KOPT-K1 (cell line): Measurements from ENCODE around the gene SULT4A1.

Experiments
- H3K27ac ChIP-seq: fragments of 200-600 bp; sonication (generic); 2 replicates; pipeline ENCODE4 v1.5.1; 2016; ENCODE audit warnings: antibody characterized with exemption, mild to moderate bottlenecking, low read depth, low read length; ENCODE audit not compliant: poor library complexity, severe bottlenecking
- H3K36me3 ChIP-seq: fragments of 200-600 bp; sonication (generic); 2 replicates; pipeline ENCODE4 v1.5.1; 2017; ENCODE audit warnings: antibody characterized with exemption, mild to moderate bottlenecking, low read length, moderate library complexity; ENCODE audit not compliant: insufficient read depth
- H3K9me3 ChIP-seq: fragments of 200-600 bp; sonication (generic); 2 replicates; pipeline ENCODE4 v1.5.1; 2017; ENCODE audit warnings: antibody characterized with exemption, low read length, mild to moderate bottlenecking; ENCODE audit not compliant: insufficient read depth, poor library complexity, severe bottlenecking

Gene SULT4A1

DNA sequence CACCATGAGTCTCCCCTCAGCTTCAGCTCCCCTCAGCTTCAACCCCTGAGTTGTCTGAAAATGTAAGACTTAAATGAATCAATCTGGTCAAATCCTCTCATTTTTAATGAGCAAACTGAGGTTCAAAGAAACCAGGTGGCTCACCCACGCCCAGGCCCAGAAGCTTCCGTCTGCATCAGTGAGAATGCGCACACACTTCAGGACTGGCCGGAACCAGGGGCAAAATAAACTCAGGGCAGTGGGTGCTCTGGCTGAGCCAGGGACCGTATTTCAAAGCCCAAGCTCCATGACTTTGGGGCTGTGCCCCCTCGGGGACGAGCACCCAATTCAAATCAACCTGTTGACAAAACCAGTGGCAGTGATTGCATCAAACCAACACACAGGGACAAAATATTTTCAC is 3.1 kb downstream of the SULT4A1 start:
- H3K27ac ChIP-seq, result no peak overlapping the region
- peaks cover 10% of the 10 kb centered on the region for H3K9me3 ChIP-seq
- H3K36me3 ChIP-seq, result no peaks in the 10 kb centered on the region

DNA sequence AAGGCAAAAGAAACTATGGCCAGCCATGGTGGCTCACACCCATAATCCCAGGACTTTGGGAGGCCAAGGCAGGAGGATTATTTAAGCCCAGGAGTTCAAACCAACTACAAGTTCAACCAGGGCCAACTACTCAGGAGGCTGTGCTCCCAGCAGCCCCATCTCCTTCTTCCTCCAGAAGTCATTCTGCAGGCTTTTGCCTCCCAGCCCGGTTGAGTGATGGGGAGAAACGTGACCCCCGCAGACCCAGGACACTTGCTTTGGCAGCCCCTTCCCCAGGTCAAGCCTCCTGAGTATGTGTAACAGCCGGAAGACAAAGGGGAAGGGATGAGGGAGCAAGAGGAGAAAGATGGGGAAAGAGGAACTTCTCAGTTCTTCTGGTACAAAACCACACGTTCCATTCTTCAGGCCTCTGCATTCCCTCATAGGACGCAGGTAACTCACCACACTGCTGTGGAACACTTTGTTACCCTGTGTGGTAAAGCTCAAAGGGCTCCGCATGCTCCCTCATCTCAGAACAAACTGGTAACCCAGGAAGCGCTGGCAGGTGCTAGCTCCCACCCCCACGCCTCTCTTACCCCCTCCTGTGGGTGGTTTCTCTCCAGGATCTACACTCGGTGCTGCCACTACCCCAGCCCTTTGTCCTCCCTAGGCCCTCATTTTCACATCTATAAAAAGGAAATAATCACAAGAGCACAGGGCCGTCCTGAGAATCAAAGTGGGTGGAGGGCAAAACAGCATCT is 4.0 kb downstream of the SULT4A1 start:
- H3K9me3 ChIP-seq, result peaks cover 10% of the 10 kb centered on the region
- H3K36me3 ChIP-seq, result no peaks in the 10 kb centered on the region
- no peak overlapping the region for H3K27ac ChIP-seq

DNA sequence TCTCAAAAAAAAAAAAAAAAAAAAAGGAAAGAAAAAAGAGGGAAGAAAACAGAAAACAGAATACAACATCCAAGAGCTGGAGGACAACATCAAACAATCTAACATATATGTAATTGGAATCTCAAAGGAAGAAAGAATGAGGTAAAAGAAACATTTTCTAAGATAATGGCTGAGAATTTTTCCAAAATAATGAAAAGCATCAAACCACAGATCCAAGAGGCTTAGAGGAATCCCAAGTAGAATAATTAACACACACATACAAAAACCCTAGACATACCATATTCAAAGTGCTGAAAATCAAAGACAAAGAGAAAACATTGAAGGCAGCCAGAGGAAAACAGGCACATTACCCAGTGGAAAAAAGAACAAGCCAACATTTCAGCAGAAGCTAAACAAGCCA is 4.9 kb downstream of the SULT4A1 start:
- H3K9me3 ChIP-seq, result peaks cover 10% of the 10 kb centered on the region
- H3K36me3 ChIP-seq, result no peaks in the 10 kb centered on the region
- H3K27ac ChIP-seq, result no peak overlapping the region

DNA sequence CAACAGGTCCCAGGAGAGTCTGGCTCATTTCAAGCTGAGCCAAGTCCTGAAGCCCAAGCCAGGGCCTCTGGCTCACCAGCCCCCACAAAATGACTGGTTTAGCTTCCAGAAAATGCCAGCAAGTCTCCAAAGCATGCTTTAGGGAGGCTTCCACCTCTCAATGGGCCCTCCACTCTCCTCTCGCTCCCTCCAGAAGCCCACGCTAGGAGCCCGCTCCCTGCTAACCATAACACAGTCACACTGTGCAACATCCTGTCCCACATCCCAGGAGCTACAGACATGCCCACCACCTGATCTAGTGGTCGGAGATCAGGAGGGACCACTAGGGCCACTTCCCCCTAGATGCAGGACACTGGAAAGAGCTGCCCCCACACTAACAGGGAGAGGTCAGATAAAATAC is 6.9 kb downstream of the SULT4A1 start:
- Histone ChIP-seq H3K36me3 (no peaks in the 10 kb centered on the region), H3K9me3 (peaks cover 10% of the 10 kb centered on the region), H3K27ac (no peak overlapping the region)

DNA sequence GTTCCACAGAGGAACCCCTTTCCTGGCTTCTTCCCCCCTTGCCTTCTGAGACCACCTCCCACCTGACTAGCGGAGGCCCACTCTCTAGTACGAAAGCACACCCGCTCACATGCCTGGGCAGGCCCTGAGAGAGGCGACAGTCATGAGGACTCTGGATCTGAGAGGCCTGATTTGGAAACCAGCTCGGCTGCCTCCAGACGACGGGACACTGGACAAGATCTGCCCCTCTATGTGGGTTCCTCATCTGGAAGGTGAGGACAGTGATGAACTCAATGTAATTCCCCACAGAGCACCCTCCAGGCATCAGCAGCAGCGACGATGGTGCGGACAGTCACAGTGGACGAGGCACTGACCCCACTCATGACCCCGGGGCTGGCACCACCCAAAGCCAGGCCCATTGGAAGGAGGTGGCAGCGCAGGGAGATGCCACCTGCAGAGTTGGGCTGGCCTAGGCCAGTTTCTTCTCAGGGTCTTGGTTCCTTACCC is 7.5 kb downstream of the SULT4A1 start:
- no peak overlapping the region for H3K27ac ChIP-seq
- no peaks in the 10 kb centered on the region for H3K36me3 ChIP-seq
- peaks cover 10% of the 10 kb centered on the region for H3K9me3 ChIP-seq

DNA sequence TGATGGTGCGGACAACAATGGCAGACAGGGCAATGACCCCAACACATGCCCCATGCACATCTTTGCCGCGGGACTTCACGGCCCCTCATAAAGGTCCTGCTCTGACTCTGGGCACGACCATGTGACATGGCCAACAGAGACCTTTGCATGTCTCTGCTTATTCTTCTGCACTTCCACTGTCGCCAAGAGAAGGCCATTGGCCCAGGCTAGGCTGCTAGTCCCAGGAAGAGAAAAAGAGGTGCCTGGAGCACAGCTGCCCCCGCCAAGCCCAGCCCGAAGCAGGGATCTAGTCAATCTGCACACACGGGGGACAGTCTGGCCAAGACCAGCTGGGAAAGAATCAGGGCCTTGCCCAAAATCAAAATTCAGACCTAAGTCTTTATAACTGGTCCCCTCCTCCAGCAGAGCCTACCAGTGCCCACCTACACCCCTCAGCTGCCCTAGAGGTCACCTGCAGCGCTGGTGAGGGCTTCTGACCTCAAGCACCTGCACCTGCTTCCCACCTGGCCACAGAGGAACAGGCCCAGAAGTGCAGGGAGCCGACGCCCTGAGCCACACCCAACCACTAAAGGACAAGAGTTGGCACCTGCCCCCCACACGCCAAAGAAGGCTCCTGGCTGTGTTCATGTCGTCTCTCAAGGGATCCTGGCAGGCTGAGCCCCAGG is 8.1 kb downstream of the SULT4A1 start:
- H3K9me3 ChIP-seq, result peaks cover 10% of the 10 kb centered on the region

DNA sequence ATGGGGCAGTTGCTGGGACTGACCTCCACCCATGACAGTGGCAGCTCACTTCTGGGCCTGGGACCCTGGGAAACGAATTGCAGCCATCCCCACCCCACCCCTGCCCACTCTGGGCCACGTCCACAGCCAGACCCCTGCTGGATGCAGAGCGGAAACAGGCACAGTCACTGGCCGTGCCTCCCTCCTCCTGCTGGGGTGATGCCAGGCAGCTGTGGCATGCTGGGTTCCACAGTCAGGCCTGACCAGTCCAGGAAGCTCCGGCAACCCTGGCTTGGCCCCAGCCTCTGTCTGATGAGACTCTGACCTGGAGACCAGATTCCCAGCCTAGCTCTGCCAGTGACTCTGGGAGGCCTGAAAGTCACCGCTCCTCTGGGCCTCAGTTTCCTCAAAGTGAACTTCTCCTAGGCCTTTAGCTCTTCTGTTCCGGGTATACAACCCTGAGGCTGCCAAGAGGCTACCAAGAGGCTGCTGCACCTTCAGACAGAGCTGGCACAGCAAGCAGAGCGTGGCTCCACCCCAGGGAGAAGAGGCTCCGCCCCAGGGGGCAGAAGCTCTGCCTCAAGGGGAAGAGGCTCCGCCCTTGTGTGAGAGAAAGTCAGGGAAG is 8.9 kb downstream of the SULT4A1 start:
- Histone ChIP-seq H3K36me3 (no peaks in the 10 kb centered on the region), H3K27ac (no peak overlapping the region), H3K9me3 (peaks cover 10% of the 10 kb centered on the region)

More for the DNA sequence above, 8.1 kb downstream of the SULT4A1 start:
- H3K27ac ChIP-seq, result no peak overlapping the region
- no peaks in the 10 kb centered on the region for H3K36me3 ChIP-seq

DNA sequence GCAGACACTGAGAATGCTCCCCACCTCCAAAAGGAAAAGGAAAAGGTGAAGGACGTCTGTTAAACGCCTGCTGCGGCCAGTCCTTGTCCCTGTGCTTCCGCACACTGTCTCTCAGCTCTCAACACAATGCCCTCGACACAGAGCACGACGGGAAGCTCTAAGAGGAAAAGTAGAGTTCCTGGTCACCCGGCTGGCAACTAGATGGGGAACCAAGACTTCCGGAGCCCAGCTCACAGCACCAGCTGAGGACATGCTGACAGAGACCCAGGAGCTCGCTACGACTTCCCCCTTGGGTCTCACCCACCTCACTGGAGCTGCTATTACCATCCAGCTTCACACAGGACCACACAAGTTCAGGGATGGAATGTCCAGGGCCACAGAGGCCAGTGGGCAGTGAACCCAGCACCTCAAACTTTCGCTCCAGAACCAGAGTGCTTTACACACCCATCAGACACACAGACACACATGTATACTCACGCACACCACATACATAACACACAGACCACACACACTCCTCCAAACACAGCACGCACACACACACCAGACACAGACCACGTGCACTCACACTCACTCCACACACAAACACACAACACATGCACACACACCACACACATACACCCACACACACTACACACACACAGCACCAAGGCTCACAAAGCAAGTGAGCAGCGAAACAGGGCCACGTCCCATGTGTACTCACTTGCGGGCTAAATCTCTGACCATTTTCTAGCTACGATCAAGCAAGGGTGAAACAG is 9.6 kb downstream of the SULT4A1 start:
- peaks cover 10% of the 10 kb centered on the region for H3K9me3 ChIP-seq
- no peak overlapping the region for H3K27ac ChIP-seq
- H3K36me3 ChIP-seq, result no peaks in the 10 kb centered on the region

DNA sequence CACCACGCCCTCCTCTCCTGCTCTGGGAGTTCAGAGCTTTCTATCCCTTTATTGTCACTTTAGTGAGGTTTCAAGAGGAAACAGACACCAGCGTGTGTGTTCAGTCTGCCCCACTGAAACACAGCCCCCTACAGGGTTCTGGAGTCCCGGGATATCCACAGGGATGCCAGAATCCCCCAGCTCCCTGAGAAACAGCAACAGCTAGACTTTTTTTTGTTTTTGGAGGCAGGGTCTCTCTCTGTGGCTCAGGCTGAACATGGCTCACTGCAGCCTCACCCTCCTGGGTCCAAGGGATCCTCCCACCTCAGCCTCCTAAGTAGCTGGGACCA is 10.4 kb downstream of the SULT4A1 start:
- H3K36me3 ChIP-seq, result no peaks in the 10 kb centered on the region
- peaks cover 7% of the 10 kb centered on the region for H3K9me3 ChIP-seq
- no peak overlapping the region for H3K27ac ChIP-seq

DNA sequence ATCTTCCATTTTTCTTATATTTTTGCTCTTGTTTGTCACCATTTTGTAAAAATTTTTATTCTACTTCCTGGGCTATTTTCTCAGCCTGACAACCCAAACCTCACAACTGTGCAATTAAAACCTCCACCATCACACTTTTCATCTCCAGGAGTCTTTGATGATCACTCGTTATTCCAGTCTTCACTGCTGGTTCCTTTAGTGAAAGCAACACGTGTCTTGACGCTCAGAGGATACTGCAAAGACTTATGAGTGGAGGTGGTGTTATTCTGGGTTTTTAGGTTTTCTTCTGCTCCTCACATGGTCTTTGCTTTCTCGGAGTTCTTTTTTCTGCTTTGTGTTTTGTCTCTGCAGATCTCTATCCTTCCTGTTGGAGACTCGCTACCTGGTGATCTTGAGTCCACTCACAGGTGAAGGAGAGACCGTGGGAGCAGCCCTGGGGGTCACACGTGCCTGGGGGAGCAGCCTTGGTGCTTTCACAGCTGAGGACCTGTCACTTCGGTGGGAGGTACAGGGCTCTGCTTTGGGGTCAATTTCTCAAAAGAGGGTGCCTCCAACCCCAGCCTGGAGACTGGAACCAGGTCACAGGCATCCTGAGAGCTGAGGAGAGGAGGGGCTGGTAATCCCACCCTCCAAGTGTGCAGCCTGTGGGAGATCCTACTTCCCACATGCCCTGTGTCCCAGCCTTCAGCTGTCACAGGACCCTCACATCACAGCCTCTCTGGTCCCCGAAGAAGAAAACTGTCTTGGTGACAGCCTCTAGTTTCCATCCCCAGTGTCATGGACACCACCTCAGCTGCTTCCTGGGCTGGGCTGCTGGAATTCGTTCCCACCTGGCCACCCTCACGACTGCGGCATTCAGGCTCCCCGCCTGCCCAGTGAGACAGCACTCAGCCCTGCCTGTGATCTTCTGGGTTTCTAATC is 11.0 kb downstream of the SULT4A1 start:
- Histone ChIP-seq H3K36me3 (no peaks in the 10 kb centered on the region), H3K27ac (no peak overlapping the region), H3K9me3 (peaks cover under 1% of the 10 kb centered on the region)

DNA sequence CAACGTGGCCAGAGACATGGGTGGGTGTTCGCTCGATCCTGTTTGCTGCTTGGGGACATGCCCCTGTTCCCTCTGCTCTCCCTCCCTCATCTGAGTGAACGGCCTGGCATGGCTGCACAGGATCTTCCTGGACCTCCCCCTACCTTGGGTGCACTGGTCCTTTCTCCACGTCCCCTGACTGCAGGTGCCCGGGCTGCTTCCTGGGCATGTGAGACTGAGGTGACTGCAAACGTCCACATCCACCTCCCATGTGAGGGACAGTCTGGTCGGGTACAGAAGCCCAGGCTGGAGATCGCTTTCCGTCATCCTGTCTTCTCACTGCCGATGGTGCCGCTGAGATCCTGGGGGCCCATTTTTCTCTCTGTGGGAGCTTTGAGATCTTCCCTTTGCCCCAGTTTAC is 11.8 kb downstream of the SULT4A1 start:
- H3K36me3 ChIP-seq, result no peaks in the 10 kb centered on the region
- H3K27ac ChIP-seq, result no peak overlapping the region
- no peaks in the 10 kb centered on the region for H3K9me3 ChIP-seq

DNA sequence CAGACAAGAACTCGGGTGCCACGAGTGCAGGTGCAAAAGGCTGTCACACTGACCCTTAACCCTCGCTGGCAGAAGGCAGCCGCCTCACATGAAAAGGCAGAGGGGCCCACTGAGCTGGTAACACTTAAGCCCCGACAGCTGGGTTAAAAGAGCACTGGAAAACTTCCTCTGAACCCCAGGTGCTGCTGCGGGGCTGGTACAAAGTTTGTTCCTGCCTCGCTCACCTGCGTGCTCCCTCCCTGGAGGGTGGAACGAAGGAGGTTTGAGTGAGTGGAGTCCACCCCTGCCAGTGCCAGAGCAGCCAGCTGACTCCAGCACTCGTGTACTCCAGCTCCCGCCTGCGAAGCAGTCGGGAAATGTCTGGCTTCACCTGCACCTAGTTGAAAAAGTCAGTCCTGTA is 12.6 kb downstream of the SULT4A1 start:
- Histone ChIP-seq H3K9me3 (no peaks in the 10 kb centered on the region), H3K36me3 (no peaks in the 10 kb centered on the region)

DNA sequence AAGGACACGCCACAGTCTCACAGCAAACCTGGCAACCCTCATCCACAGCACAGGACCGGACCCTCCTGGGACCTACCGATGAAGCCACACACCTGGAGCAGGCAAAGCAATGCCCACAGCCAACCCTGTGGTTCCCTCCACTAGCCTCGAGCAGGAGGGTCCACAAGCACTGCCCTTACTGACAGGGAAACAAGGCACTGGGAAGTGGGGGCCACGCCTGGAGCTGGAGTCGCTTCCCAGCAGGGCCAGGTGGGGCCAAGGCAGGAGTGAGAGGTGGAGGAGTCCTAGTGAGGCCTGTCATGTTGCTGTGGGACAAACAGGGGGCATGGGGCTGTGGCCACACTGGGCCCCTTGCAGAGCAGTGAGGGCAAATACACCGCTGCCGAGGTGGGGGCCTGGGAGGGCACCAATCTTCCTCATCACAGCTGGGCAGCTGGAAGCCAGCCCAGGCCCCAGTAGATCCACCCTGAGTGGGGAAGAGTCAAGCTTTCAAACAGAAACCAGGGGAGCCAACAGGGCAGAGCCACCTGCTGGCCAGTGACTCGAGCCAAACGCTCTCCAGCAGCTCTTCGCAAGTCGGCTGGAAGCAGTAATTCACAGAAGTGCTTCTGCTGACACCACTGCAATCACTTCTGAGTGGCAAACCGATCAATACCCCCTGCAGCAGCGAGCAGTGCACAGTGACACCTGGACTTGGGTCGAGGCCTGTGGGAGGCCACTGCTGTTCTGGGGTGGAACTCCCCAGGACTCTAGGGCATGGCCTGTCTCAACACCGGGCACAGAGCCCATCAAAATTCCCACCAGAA is 13.7 kb downstream of the SULT4A1 start:
- Histone ChIP-seq H3K27ac (no peak overlapping the region), H3K9me3 (no peaks in the 10 kb centered on the region), H3K36me3 (no peaks in the 10 kb centered on the region)

More for the DNA sequence above, 12.6 kb downstream of the SULT4A1 start:
- no peak overlapping the region for H3K27ac ChIP-seq
